ENCODE data around the gene SLC31A1. TPM values are rescaled to one million over a fixed set of nuclear protein-coding genes. Genes with fewer than 3 reads are reported as not detected.

Gene SLC31A1
- polyA plus RNA-seq (2011; rRNA removed) (34.6 and 38.4 TPM in 2 replicates), polyA minus RNA-seq (2011; rRNA and poly(A)+ RNA removed) (25.3 and 30.5 TPM in 2 replicates)

GRCh38 chr9:113221003-113221799 is at the start of gene SLC31A1, which contains the start of gene FKBP15:
SLC31A1 (plus strand) TSS chr9:113221544; CDS start chr9:113256149, 34,605 bp downstream.
FKBP15 (minus strand) TSS chr9:113221277; CDS start chr9:113221243, 34 bp downstream.
- CTCF ChIA-PET: interaction anchor here (1.5 kb wide), 1 partner anchor 53 kb away, joined by 5 read pairs; no protein-coding TSS in a partner anchor
- Histone ChIP-seq H3K9me3 (ENCODE audit: control insufficient read depth, insufficient read depth, low read length) (no peaks in the 10 kb centered on the region), H3K4me3 (ENCODE audit: low read depth, low read length) (peak within 1 kb of the TSS; percentile 91), H3K27ac (ENCODE audit: low read depth, low read length) (peak within 1 kb of the TSS; percentile 39), H3K27me3 (ENCODE audit: control insufficient read depth, insufficient read depth, low read length) (no peaks in the 10 kb centered on the region)
- peak; percentile 97 for DNase-seq (ENCODE audit: low read depth, low spot score)
- TF ChIP-seq CTCF (IDR thresholded peaks at IDR 0.05; ENCODE audit: low read depth, low read length): no peak
- POLR2A ChIA-PET: interaction anchor here (0.6 to 3.2 kb wide), 11 partner anchors 11 to 599 kb away, joined by 3 to 15 read pairs (median 4); partner anchors contain the start of genes C9orf43, CDC26, POLE3 and PRPF4

DNA sequence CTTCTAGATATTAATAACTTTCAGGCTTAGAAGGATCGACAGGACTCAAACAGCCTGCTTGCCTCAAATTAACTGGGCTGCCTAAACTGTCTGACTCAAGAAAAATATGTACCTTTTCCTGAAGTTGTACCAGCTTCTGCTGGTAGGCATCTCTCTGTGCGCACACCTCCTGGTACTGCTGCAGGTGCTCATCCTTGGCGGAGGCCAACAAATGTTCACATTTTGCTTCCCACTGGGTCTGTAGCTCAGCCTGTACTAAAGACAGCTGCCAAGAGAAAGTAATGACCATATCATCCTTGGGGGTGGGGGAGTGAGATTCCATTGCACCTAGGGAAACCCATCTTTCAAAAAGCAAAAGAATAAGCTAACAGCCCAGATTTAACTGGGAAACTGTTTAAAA is 48.0 kb upstream of the SLC31A1 start:
- Histone ChIP-seq H3K27me3 (ENCODE audit: control insufficient read depth, insufficient read depth, low read length) (no peaks in the 10 kb centered on the region), H3K27ac (ENCODE audit: low read depth, low read length) (no peak overlapping the region), H3K9me3 (ENCODE audit: control insufficient read depth, insufficient read depth, low read length) (no peaks in the 10 kb centered on the region), H3K4me3 (ENCODE audit: low read depth, low read length) (no peak overlapping the region)
- POLR2A ChIA-PET: no interaction called here
- no peak for DNase-seq (ENCODE audit: low read depth, low spot score)
- CTCF ChIA-PET: interaction anchor here (1.1 kb wide), 1 partner anchor 61 kb away, joined by 3 read pairs; no protein-coding TSS in a partner anchor
- no peak for TF ChIP-seq CTCF (IDR thresholded peaks at IDR 0.05; ENCODE audit: low read depth, low read length)

DNA sequence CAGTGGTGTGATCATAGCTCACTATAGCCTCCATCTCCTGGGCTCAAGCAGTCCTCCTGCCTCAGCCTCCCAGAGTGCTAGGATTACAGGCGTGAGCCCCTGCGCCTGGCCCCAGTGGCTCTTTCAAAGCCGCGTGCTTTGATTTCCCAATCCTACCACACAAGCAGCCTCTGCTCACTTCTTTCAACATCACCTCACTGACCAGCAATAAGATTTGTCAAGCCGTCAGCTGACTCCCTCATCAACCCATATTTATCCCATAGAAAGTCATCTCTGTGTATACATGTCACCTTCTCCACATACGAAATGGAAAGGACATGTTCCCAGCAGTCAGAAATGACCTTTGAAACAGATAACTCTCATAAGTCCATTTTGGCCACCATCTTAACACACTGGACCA is 44.5 kb upstream of the SLC31A1 start:
- TF ChIP-seq CTCF (IDR thresholded peaks at IDR 0.05; ENCODE audit: low read depth, low read length): no peak
- Histone ChIP-seq H3K27me3 (ENCODE audit: control insufficient read depth, insufficient read depth, low read length) (no peaks in the 10 kb centered on the region), H3K27ac (ENCODE audit: low read depth, low read length) (no peak overlapping the region), H3K9me3 (ENCODE audit: control insufficient read depth, insufficient read depth, low read length) (no peaks in the 10 kb centered on the region), H3K4me3 (ENCODE audit: low read depth, low read length) (no peak overlapping the region)
- no peak for DNase-seq (ENCODE audit: low read depth, low spot score)
- POLR2A ChIA-PET: no interaction called here
- CTCF ChIA-PET: no interaction called here

- Histone ChIP-seq H3K4me3 (ENCODE audit: low read depth, low read length) (no peak overlapping the region), H3K27me3 (ENCODE audit: control insufficient read depth, insufficient read depth, low read length) (no peaks in the 10 kb centered on the region), H3K9me3 (ENCODE audit: control insufficient read depth, insufficient read depth, low read length) (no peaks in the 10 kb centered on the region), H3K27ac (ENCODE audit: low read depth, low read length) (no peak overlapping the region)
- TF ChIP-seq CTCF (IDR thresholded peaks at IDR 0.05; ENCODE audit: low read depth, low read length): no peak
- ChIA-PET CTCF (no interaction called here), POLR2A (no interaction called here)
- no peak for DNase-seq (ENCODE audit: low read depth, low spot score)
These were observed 44.1 kb upstream of the SLC31A1 start for GRCh38 chr9:113177251-113177650.

GRCh38 chr9:113178087-113178486 is 43.3 kb upstream of the SLC31A1 start:
- ChIA-PET CTCF (interaction anchor here (2.0 kb wide), 1 partner anchor 27 kb away, joined by 8 read pairs; the partner anchor contains the start of gene SLC31A2), POLR2A (no interaction called here)
- Histone ChIP-seq H3K4me3 (ENCODE audit: low read depth, low read length) (no peak overlapping the region), H3K27ac (ENCODE audit: low read depth, low read length) (no peak overlapping the region), H3K27me3 (ENCODE audit: control insufficient read depth, insufficient read depth, low read length) (no peaks in the 10 kb centered on the region), H3K9me3 (ENCODE audit: control insufficient read depth, insufficient read depth, low read length) (no peaks in the 10 kb centered on the region)
- TF ChIP-seq CTCF (IDR thresholded peaks at IDR 0.05; ENCODE audit: low read depth, low read length): no peak
- no peak for DNase-seq (ENCODE audit: low read depth, low spot score)
